ENCODE results near the gene SH3PXD2A. TPM values are rescaled to one million over a fixed set of nuclear protein-coding genes. Genes with fewer than 3 reads are reported as not detected.

SH3PXD2A gene
- total and polyA plus RNA-seq, 2 experiments from 2014 or later = 1.8 to 5.0 TPM

DNA sequence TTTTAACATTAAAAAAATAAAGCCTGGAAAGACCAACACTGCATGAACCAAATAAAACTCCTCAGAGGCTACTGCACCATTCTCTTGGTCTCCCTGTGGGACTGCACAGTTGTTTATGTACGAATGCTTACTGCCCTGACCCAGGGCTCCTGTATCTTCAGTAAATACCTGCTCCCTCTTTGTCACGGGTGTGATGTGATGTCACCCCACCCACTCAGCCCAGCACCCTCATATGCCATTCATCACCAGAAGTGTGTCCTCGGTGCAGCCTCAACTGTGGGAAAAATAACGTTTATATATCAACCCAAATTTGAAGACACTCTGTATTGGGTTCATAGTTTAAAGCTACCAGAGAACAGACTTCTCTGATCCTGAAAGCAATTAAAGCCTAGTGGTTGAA lies 14.0 kb upstream of the SH3PXD2A start:
- ATAC-seq (no peak), DNase-seq (ENCODE audit: low spot score) (no peak)
- H3K27ac ChIP-seq (ENCODE audit: low read depth) = no peak overlapping the region
- no peak overlapping the region for H3K4me3 ChIP-seq
- H4K20me1 ChIP-seq (replicated peaks; ENCODE audit: insufficient read depth) = no peaks in the 10 kb centered on the region
- no peaks in the 10 kb centered on the region for H3K4me1 ChIP-seq (ENCODE audit: insufficient read depth)
- no peak overlapping the region for H3K4me3 Mint-ChIP-seq
- no peak overlapping the region for H3K4me2 ChIP-seq
- no peaks in the 10 kb centered on the region for H3K9me2 ChIP-seq (ENCODE audit: insufficient read depth)
- TF ChIP-seq ZNF114 (CRISPR knock-in tag; IDR thresholded peaks at IDR 0.05) (no peak), JUNB (IDR thresholded peaks at IDR 0.05; ENCODE audit: unreplicated experiment) (no peak), EZH2phosphoT487 (IDR thresholded peaks at IDR 0.05; ENCODE audit: unreplicated experiment) (no peak), ETS1 (IDR thresholded peaks at IDR 0.05) (no peak), EZH2 (IDR thresholded peaks at IDR 0.05; ENCODE audit: low read depth, unreplicated experiment) (no peak), ZNF331 (CRISPR knock-in tag; IDR thresholded peaks at IDR 0.05; ENCODE audit: low read depth) (no peak), POLR2AphosphoS5 (IDR thresholded peaks at IDR 0.05; ENCODE audit: low read depth) (no peak), ZNF462 (CRISPR knock-in tag; IDR thresholded peaks at IDR 0.05) (no peak), CREB1 (CRISPR knock-in tag; IDR thresholded peaks at IDR 0.05; ENCODE audit: low read depth) (no peak), STAT1 (IDR thresholded peaks at IDR 0.05; ENCODE audit: unreplicated experiment) (no peak), NANOG (IDR thresholded peaks at IDR 0.05; ENCODE audit: borderline replicate concordance) (no peak), CTCF (conservative IDR thresholded peaks at IDR 0.05; ENCODE audit: low read depth in 2 of 2) (no peak)
- TF ChIP-seq, protein P1, sequence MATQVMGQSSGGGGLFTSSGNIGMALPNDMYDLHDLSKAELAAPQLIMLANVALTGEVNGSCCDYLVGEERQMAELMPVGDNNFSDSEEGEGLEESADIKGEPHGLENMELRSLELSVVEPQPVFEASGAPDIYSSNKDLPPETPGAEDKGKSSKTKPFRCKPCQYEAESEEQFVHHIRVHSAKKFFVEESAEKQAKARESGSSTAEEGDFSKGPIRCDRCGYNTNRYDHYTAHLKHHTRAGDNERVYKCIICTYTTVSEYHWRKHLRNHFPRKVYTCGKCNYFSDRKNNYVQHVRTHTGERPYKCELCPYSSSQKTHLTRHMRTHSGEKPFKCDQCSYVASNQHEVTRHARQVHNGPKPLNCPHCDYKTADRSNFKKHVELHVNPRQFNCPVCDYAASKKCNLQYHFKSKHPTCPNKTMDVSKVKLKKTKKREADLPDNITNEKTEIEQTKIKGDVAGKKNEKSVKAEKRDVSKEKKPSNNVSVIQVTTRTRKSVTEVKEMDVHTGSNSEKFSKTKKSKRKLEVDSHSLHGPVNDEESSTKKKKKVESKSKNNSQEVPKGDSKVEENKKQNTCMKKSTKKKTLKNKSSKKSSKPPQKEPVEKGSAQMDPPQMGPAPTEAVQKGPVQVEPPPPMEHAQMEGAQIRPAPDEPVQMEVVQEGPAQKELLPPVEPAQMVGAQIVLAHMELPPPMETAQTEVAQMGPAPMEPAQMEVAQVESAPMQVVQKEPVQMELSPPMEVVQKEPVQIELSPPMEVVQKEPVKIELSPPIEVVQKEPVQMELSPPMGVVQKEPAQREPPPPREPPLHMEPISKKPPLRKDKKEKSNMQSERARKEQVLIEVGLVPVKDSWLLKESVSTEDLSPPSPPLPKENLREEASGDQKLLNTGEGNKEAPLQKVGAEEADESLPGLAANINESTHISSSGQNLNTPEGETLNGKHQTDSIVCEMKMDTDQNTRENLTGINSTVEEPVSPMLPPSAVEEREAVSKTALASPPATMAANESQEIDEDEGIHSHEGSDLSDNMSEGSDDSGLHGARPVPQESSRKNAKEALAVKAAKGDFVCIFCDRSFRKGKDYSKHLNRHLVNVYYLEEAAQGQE (IDR thresholded peaks at IDR 0.05; ENCODE audit: unreplicated experiment) = no peak
- H3K27me3 Mint-ChIP-seq (ENCODE audit: insufficient read depth, low read depth, poor library complexity) = peaks cover 4% of the 10 kb centered on the region
- no peaks in the 10 kb centered on the region for H3K79me2 ChIP-seq (replicated peaks; ENCODE audit: insufficient read depth)
- H3K27ac Mint-ChIP-seq = no peak overlapping the region
- peaks cover 3% of the 10 kb centered on the region; the same call in 1 of the 3 replicates for H3K36me3 Mint-ChIP-seq (ENCODE audit: low read depth)
- no peaks in the 10 kb centered on the region for H3F3A ChIP-seq (replicated peaks; ENCODE audit: low read depth)
- H3K4me1 Mint-ChIP-seq = peaks cover 16% of the 10 kb centered on the region
- no peaks in the 10 kb centered on the region for H3K36me3 ChIP-seq (ENCODE audit: insufficient read depth)
- peaks cover 10% of the 10 kb centered on the region for H3K9me3 Mint-ChIP-seq
- no peaks in the 10 kb centered on the region for H3K27me3 ChIP-seq (ENCODE audit: insufficient read depth)
- no peak overlapping the region for H2AFZ ChIP-seq
